HCT116 (cell line): ENCODE measurements around the gene RIPOR3. TPM values are rescaled to one million over a fixed set of nuclear protein-coding genes. Genes with fewer than 3 reads are reported as not detected.
A peak's percentile ranks its signal among the peaks of the same experiment; 100 is the strongest.

ENCODE experiments used
- ATAC-seq: fragments of 200-7000 bp; cut with Tn5 transposase; 2 replicates; pipeline ENCODE4 v1.9.1; 2020; ENCODE audit warnings: mild to moderate bottlenecking, moderate library complexity
- BruUV-seq: library from RNA; stranded (reverse); fragments of 400-500 nt; replicated peaks from 2 replicates; lab custom pipeline; 2021; lab: Mats Ljungman, UMichigan
- CTCF ChIA-PET: fragments of 300-600 bp; sonication (Branson Sonifier 250); formaldehyde crosslinking; loops from one replicate; lab custom pipeline; 2021; ENCODE audit warnings: antibody characterized with exemption; lab: Charles Lee
- POLR2A ChIA-PET: fragments of 300-600, 350-600 bp; sonication (Branson Sonifier 250); formaldehyde crosslinking; loops from one replicate; lab custom pipeline; 2021; ENCODE audit warnings: antibody characterized with exemption; lab: Charles Lee
- RAD21 ChIA-PET, 2 experiments: fragments of 300-600 bp; sonication (Branson Sonifier 250); formaldehyde crosslinking; loops; one replicate each; lab custom pipeline; 2023; ENCODE audit warnings: low total read pairs in 2 of 2; ENCODE audit not compliant: uncharacterized antibody in 2 of 2, unreplicated experiment in 2 of 2, low non-redundant PET in 1 of 2; lab: Charles Lee
- DNase-seq: peaks from one replicate; pipeline ENCODE4 v3.0.0-alpha.2; 2010; ENCODE audit warnings: low read depth, low spot score
- H2AFZ ChIP-seq: fragments of 200-600 bp; shearing (Covaris generic), sonication (generic); 2 replicates; pipeline ENCODE4 v1.6.1; 2017; ENCODE audit warnings: low read depth, mixed run types, mixed read lengths, antibody characterized with exemption, low read length; ENCODE audit not compliant: poor library complexity, severe bottlenecking
- H3K27ac ChIP-seq: 2 replicates; pipeline ENCODE4 v1.5.1; 2012; ENCODE audit warnings: low read depth, low read length
- H3K27me3 ChIP-seq: fragments of 200-600 bp; sonication (generic); 2 replicates; pipeline ENCODE4 v1.6.1; 2016; ENCODE audit warnings: mixed run types, low read length, mixed read lengths; ENCODE audit not compliant: insufficient read depth
- H3K36me3 ChIP-seq, 2 experiments: fragments of 200-500 bp in 1 of 2; fragments of 200-600 bp in 1 of 2; sonication (Bioruptor generic) in 1 of 2; sonication (generic) in 1 of 2; 2 replicates each; pipeline versions ENCODE4 v1.5.1 to v1.6.1; 2014 to 2016; ENCODE audit warnings: low read length in 2 of 2, inconsistent platforms in 1 of 2, mixed read lengths in 1 of 2, mixed run types in 1 of 2; ENCODE audit not compliant: insufficient read depth in 2 of 2, control insufficient read depth in 1 of 2
- H3K4me1 ChIP-seq, 2 experiments: fragments of 200-600 bp in 1 of 2; sonication (generic) in 1 of 2; 2 replicates each; pipeline versions ENCODE4 v1.5.1 to v1.6.1; 2012 to 2017; ENCODE audit warnings: low read length in 2 of 2, inconsistent platforms in 1 of 2, mild to moderate bottlenecking in 1 of 2, mixed read lengths in 1 of 2, mixed run types in 1 of 2, moderate library complexity in 1 of 2; ENCODE audit not compliant: insufficient read depth in 2 of 2, control insufficient read depth in 1 of 2
- H3K4me2 ChIP-seq: fragments of 200-600 bp; sonication (generic); 2 replicates; pipeline ENCODE4 v1.6.1; 2017; ENCODE audit warnings: mixed run types, low read length, mixed read lengths
- H3K4me3 ChIP-seq, 2 experiments: fragments of 200-600 bp in 1 of 2; sonication (generic) in 1 of 2; replicated peaks in 1 of 2; 2 replicates each; pipeline ENCODE4 v1.5.1; 2011 to 2016; ENCODE audit warnings: low read length in 2 of 2, control low read depth in 1 of 2, low read depth in 1 of 2, mild to moderate bottlenecking in 1 of 2, mixed read lengths in 1 of 2, mixed run types in 1 of 2
- H3K79me2 ChIP-seq: fragments of 200-600 bp; sonication (generic); 2 replicates; pipeline ENCODE4 v1.6.1; 2017; ENCODE audit warnings: mild to moderate bottlenecking, mixed run types, low read length, moderate library complexity, mixed read lengths; ENCODE audit not compliant: insufficient read depth
- H3K9ac ChIP-seq: fragments of 200-600 bp; sonication (generic); 2 replicates; pipeline ENCODE4 v1.6.1; 2016; ENCODE audit warnings: low read length, mixed read lengths
- H3K9me2 ChIP-seq: fragments of 200-600 bp; sonication (generic), shearing (Covaris generic); 2 replicates; pipeline ENCODE4 v1.6.1; 2017; ENCODE audit warnings: mixed run types, mild to moderate bottlenecking, moderate library complexity; ENCODE audit not compliant: insufficient read depth
- H3K9me3 ChIP-seq, 2 experiments: fragments of 200-500 bp in 1 of 2; fragments of 200-600 bp in 1 of 2; sonication (Bioruptor generic) in 1 of 2; sonication (generic) in 1 of 2; 2 replicates each; pipeline ENCODE4 v1.6.1; 2014 to 2017; ENCODE audit warnings: low read length in 2 of 2, mixed read lengths in 2 of 2, inconsistent platforms in 1 of 2, low read depth in 1 of 2, mild to moderate bottlenecking in 1 of 2, mixed run types in 1 of 2, moderate library complexity in 1 of 2; ENCODE audit not compliant: control insufficient read depth in 1 of 2, insufficient read depth in 1 of 2
- H4K20me1 ChIP-seq: fragments of 200-600 bp; sonication (generic), shearing (Covaris generic); 2 replicates; pipeline ENCODE4 v1.6.1; 2017; ENCODE audit warnings: mixed run types, mild to moderate bottlenecking, moderate library complexity; ENCODE audit not compliant: insufficient read depth
- CBX3 ChIP-seq: IDR thresholded peaks from 2 replicates; pipeline ENCODE4 v1.6.1; 2012; ENCODE audit warnings: low read depth
- CEBPB ChIP-seq: IDR thresholded peaks from 2 replicates; pipeline ENCODE4 v1.6.1; 2012; ENCODE audit warnings: low read depth
- CTCF ChIP-seq, 3 experiments: fragments of 200-600 bp in 1 of 3; sonication (generic) in 1 of 3; IDR thresholded peaks in 2 of 3; conservative IDR thresholded peaks in 1 of 3; 2 replicates each; pipeline ENCODE4 v1.5.1; 2012 to 2017; ENCODE audit warnings: low read depth in 2 of 3, low read length in 2 of 3, antibody characterized with exemption in 1 of 3, borderline replicate concordance in 1 of 3, control low read depth in 1 of 3, mild to moderate bottlenecking in 1 of 3, mixed read lengths in 1 of 3, mixed run types in 1 of 3, moderate library complexity in 1 of 3; ENCODE audit not compliant: insufficient read depth in 1 of 3
- EGR1 ChIP-seq: IDR thresholded peaks from 2 replicates; pipeline ENCODE4 v1.6.1; 2012; ENCODE audit warnings: low read depth
- ELF1 ChIP-seq: IDR thresholded peaks from 2 replicates; pipeline ENCODE4 v1.6.1; 2012; ENCODE audit warnings: low read depth, borderline replicate concordance
- EZH2 ChIP-seq: fragments of 200-600 bp; sonication (generic); IDR thresholded peaks from 2 replicates; pipeline ENCODE4 v1.6.1; 2017; ENCODE audit warnings: antibody characterized with exemption, mixed run types
- EZH2phosphoT487 ChIP-seq: fragments of 200-600 bp; IDR thresholded peaks from 2 replicates; pipeline ENCODE4 v1.6.1; 2018; ENCODE audit warnings: antibody characterized with exemption, borderline replicate concordance
- FOSL1 ChIP-seq: IDR thresholded peaks from 2 replicates; pipeline ENCODE4 v1.6.1; 2012; ENCODE audit warnings: low read depth
- JUND ChIP-seq: IDR thresholded peaks from 2 replicates; pipeline ENCODE4 v1.6.1; 2012
- POLR2AphosphoS5 ChIP-seq: IDR thresholded peaks from 2 replicates; pipeline ENCODE4 v1.6.1; 2011; ENCODE audit warnings: mild to moderate bottlenecking, low read depth, low read length, moderate library complexity
- RAD21 ChIP-seq: IDR thresholded peaks from 2 replicates; pipeline ENCODE4 v1.6.1; 2012; ENCODE audit warnings: low read depth, mild to moderate bottlenecking
- REST ChIP-seq: IDR thresholded peaks from 2 replicates; pipeline ENCODE4 v1.6.1; 2012; ENCODE audit warnings: low read depth
- SIN3A ChIP-seq: IDR thresholded peaks from 2 replicates; pipeline ENCODE4 v1.6.1; 2012; ENCODE audit warnings: low read depth
- SP1 ChIP-seq: IDR thresholded peaks from 2 replicates; pipeline ENCODE4 v1.6.1; 2012; ENCODE audit warnings: low read depth
- SRF ChIP-seq: IDR thresholded peaks from 2 replicates; pipeline ENCODE4 v1.6.1; 2012; ENCODE audit warnings: low read depth
- TCF7L2 ChIP-seq: IDR thresholded peaks from 2 replicates; pipeline ENCODE4 v1.7.0; 2011; ENCODE audit warnings: borderline replicate concordance, inconsistent platforms; ENCODE audit not compliant: insufficient read depth, insufficient read length; ENCODE audit errors: extremely low read depth
- YY1 ChIP-seq: IDR thresholded peaks from 2 replicates; pipeline ENCODE4 v1.6.1; 2011; ENCODE audit warnings: low read length, low read depth, moderate library complexity, mild to moderate bottlenecking; ENCODE audit not compliant: insufficient replicate concordance; ENCODE audit errors: extremely low read depth
- ZBTB33 ChIP-seq: IDR thresholded peaks from 2 replicates; pipeline ENCODE4 v1.6.1; 2011; ENCODE audit warnings: mild to moderate bottlenecking, low read length, moderate library complexity; ENCODE audit not compliant: insufficient replicate concordance; ENCODE audit errors: extremely low read depth
- ZFX ChIP-seq: fragments of 450-650 bp; IDR thresholded peaks from 2 replicates; pipeline ENCODE4 v1.6.1; 2017
- ZNF274 ChIP-seq: fragments of 200-500 bp; sonication (Bioruptor generic); IDR thresholded peaks from 2 replicates; pipeline ENCODE4 v1.6.1; 2014; ENCODE audit warnings: mild to moderate bottlenecking, low read depth, low read length, inconsistent platforms
- intact Hi-C: fragments of 100-400 bp; cut with micrococcal nuclease; formaldehyde crosslinking; loops from 2 replicates; pipeline ENCODE4 v1.10.0; 2022
- total RNA-seq: library from RNA; stranded (reverse); gene quantifications from one replicate; pipeline ENCODE4 v1.2.1, GENCODE V29; 2021; ENCODE audit not compliant: unreplicated experiment

RIPOR3 gene
- total RNA-seq, 1 experiment from 2014 or later = 0.22 TPM

GRCh38 chr20:50546729-50547314 lies 144.5 kb downstream of the RIPOR3 start:
- Histone ChIP-seq H3K4me3 (no peak overlapping the region), H3K9ac (peak overlapping the region; percentile 12), H3K36me3 (peaks cover 0 to 5% of the 10 kb centered on the region in 2 experiments; a peak in 1 of 4 replicates), H2AFZ (no peak overlapping the region), H3K79me2 (peaks cover 99% of the 10 kb centered on the region), H3K4me1 (peaks cover 76 to 97% of the 10 kb centered on the region in 2 experiments), H3K9me2 (no peaks in the 10 kb centered on the region), H3K27me3 (no peaks in the 10 kb centered on the region), H3K4me2 (peak overlapping the region; percentile 14; the same call in 1 of the 2 replicates), H3K9me3 (no peaks in the 10 kb centered on the region), H4K20me1 (no peaks in the 10 kb centered on the region), H3K27ac (no peak overlapping the region)
- intact Hi-C loops = no loop called here
- POLR2A ChIA-PET = interaction anchor here (1.9 kb wide), 1 partner anchor 11 kb away, joined by 5 read pairs; no protein-coding TSS in a partner anchor
- CTCF ChIA-PET = no interaction called here
- ATAC-seq = no peak
- no peak for TF ChIP-seq SRF
- TF ChIP-seq EGR1 = no peak
- TF ChIP-seq SIN3A = no peak
- no peak for TF ChIP-seq TCF7L2
- no peak for TF ChIP-seq CEBPB
- TF ChIP-seq CTCF (IDR thresholded peaks at IDR 0.05 in 2 of 3, conservative IDR thresholded peaks at IDR 0.05 in 1 of 3; ENCODE audit: borderline replicate concordance in 1 of 3, insufficient read depth in 1 of 3, low read depth in 2 of 3, low read length in 2 of 3) = no peak
- TF ChIP-seq YY1 = no peak
- no peak for TF ChIP-seq ZFX
- TF ChIP-seq SP1 = no peak
- TF ChIP-seq ZBTB33 = no peak
- no peak for TF ChIP-seq JUND
- no peak for TF ChIP-seq EZH2
- no peak for TF ChIP-seq ZNF274
- TF ChIP-seq RAD21 = no peak
- no peak for TF ChIP-seq FOSL1
- no peak for TF ChIP-seq REST
- TF ChIP-seq POLR2AphosphoS5 = no peak
- TF ChIP-seq ELF1 = no peak
- no peak for TF ChIP-seq EZH2phosphoT487
- TF ChIP-seq CBX3 = no peak
- DNase-seq = no peak
- RAD21 ChIA-PET = no interaction called here
- no TSS peak for BruUV-seq
